OCI-LY3 (cell line): ENCODE data around the gene REG3G.

Source experiments
- CTCF ChIP-seq: fragments of 200-600, 300-600 bp; sonication (generic); IDR thresholded peaks from 2 replicates; pipeline ENCODE4 v1.5.1; 2014; ENCODE audit warnings: antibody characterized with exemption, low read length, low read depth
- EZH2phosphoT487 ChIP-seq: fragments of 200-600 bp; shearing (Covaris generic); IDR thresholded peaks from 2 replicates; pipeline ENCODE4 v1.6.1; 2018; ENCODE audit warnings: antibody characterized with exemption, mixed run types, low read depth

- TF ChIP-seq CTCF (no peak), EZH2phosphoT487 (no peak)
These were observed 33.1 kb upstream of the REG3G start for GRCh38 chr2:78992451-78992806.
